Testis (tissue), 3 donors: ENCODE measurements around the gene ZNF516. TPM values are rescaled to one million over a fixed set of nuclear protein-coding genes. Genes with fewer than 3 reads are reported as not detected.

Experiments used
- DNase-seq: peaks from one replicate; pipeline ENCODE4 v3.0.0-alpha.2; 2019
- H3K27ac ChIP-seq, 2 donors: fragments of 200-600 bp; sonication (generic); one replicate each; pipeline ENCODE4 v1.5.1; 2019
- H3K27me3 ChIP-seq: fragments of 200-600 bp; sonication (generic); one replicate; pipeline ENCODE4 v1.5.1; 2019
- H3K36me3 ChIP-seq: fragments of 200-600 bp; sonication (generic); one replicate; pipeline ENCODE4 v1.5.1; 2017; ENCODE audit warnings: low read depth; ENCODE audit errors: missing control alignments
- H3K4me1 ChIP-seq: fragments of 200-600 bp; sonication (generic); one replicate; pipeline ENCODE4 v1.5.1; 2019
- H3K4me3 ChIP-seq, 2 donors: fragments of 200-600 bp; sonication (generic); one replicate each; pipeline ENCODE4 v1.5.1; 2017 to 2019
- H3K9me3 ChIP-seq: fragments of 200-600 bp; sonication (generic); one replicate; pipeline ENCODE4 v1.5.1; 2017
- POLR2A ChIP-seq: fragments of 450-650 bp; IDR thresholded peaks from one replicate; pipeline ENCODE4 v1.6.1; 2017; ENCODE audit warnings: antibody characterized with exemption, mild to moderate bottlenecking, moderate library complexity
- WGBS, 2 donors: methylation state at CpG; one replicate each; pipeline ENCODE4 v1.1.5; 2018; 5-methylcytosine and 5-hydroxymethylcytosine counted together
- intact Hi-C: fragments of 100-400 bp; cut with DNase I; formaldehyde crosslinking; loops from one replicate; pipeline ENCODE4 v1.15.1; 2023; ENCODE audit warnings: low total_unique reads
- polyA plus RNA-seq: library from polyadenylated mRNA; stranded (reverse); fragments of 350-450 nt; fragmentation: Illumina TruSeq; extraction: RNeasy Lipid Tissue Mini Kit (QIAGEN cat#74804); gene quantifications from one replicate; pipeline ENCODE4 v1.2.3, GENCODE V29; 2014; ENCODE audit warnings: low read depth, low replicate concordance; ENCODE audit not compliant: insufficient read depth
- total RNA-seq, 2 donors: library from RNA; depleted of rRNA; stranded (reverse); fragments of >200 nt; gene quantifications; one replicate each; pipeline ENCODE4 v1.2.3, GENCODE V29; 2016
- TF ChIP-seq, protein P1 (sequence below), 3 experiments: fragments of 450-650 bp in 2 of 3; fragments of 200-600 bp in 1 of 3; sonication (generic) in 1 of 3; IDR thresholded peaks; one replicate each; pipeline ENCODE4 v1.5.1; 2016 to 2019; ENCODE audit warnings: antibody characterized with exemption in 3 of 3, mild to moderate bottlenecking in 2 of 3, moderate library complexity in 1 of 3

ZNF516 gene
- total and polyA plus RNA-seq, 3 donors from 2014 or later, result 79.0 to 212 (median 189) TPM

- Histone ChIP-seq H3K4me1 (peaks cover 3% of the 10 kb centered on the region), H3K27me3 (no peaks in the 10 kb centered on the region), H3K27ac (no peak overlapping the region), H3K36me3 (no peaks in the 10 kb centered on the region), H3K4me3 (no peak overlapping the region), H3K9me3 (no peaks in the 10 kb centered on the region)
- intact Hi-C loops, result no loop called here
- 88 to 97% methylated on average over 19 to 20 of the region's 20 CpGs for WGBS, 2 donors
- no peak for TF ChIP-seq POLR2A
- TF ChIP-seq, protein P1, sequence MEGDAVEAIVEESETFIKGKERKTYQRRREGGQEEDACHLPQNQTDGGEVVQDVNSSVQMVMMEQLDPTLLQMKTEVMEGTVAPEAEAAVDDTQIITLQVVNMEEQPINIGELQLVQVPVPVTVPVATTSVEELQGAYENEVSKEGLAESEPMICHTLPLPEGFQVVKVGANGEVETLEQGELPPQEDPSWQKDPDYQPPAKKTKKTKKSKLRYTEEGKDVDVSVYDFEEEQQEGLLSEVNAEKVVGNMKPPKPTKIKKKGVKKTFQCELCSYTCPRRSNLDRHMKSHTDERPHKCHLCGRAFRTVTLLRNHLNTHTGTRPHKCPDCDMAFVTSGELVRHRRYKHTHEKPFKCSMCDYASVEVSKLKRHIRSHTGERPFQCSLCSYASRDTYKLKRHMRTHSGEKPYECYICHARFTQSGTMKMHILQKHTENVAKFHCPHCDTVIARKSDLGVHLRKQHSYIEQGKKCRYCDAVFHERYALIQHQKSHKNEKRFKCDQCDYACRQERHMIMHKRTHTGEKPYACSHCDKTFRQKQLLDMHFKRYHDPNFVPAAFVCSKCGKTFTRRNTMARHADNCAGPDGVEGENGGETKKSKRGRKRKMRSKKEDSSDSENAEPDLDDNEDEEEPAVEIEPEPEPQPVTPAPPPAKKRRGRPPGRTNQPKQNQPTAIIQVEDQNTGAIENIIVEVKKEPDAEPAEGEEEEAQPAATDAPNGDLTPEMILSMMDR (IDR thresholded peaks at IDR 0.05), result no peak
- DNase-seq, result peak; percentile 13
These were observed 127.6 kb downstream of the ZNF516 start for GRCh38 chr18:76367168-76368125.

DNA sequence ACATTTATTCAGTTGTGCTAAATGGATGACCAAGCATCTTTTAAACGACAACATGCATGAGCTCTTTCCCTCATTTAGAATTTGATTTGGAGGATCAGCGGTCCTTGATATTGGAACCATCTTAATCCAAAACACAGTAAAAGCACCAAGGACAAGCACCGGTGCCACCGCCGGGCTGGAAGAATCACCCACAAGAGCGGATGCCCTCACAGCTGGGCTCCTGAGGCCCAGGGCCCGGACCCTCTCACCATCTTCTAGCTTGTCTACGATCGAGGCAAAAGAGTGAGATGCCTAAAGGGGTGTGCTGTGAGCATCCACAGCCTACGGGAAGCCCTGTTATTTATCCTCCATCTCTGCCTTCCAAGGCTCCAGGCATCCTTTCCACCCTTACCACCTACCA is 129.5 kb downstream of the ZNF516 start:
- WGBS, 2 donors, result 96 to 97% methylated on average over 10 of the region's 10 CpGs
- TF ChIP-seq, protein P1 (IDR thresholded peaks at IDR 0.05), result no peak
- no peak for TF ChIP-seq POLR2A
- Histone ChIP-seq H3K4me3 (no peak overlapping the region), H3K4me1 (peaks cover 3% of the 10 kb centered on the region), H3K9me3 (no peaks in the 10 kb centered on the region), H3K27me3 (no peaks in the 10 kb centered on the region), H3K36me3 (no peaks in the 10 kb centered on the region), H3K27ac (no peak overlapping the region)
- intact Hi-C loops, result no loop called here
- peak; percentile 10 for DNase-seq

DNA sequence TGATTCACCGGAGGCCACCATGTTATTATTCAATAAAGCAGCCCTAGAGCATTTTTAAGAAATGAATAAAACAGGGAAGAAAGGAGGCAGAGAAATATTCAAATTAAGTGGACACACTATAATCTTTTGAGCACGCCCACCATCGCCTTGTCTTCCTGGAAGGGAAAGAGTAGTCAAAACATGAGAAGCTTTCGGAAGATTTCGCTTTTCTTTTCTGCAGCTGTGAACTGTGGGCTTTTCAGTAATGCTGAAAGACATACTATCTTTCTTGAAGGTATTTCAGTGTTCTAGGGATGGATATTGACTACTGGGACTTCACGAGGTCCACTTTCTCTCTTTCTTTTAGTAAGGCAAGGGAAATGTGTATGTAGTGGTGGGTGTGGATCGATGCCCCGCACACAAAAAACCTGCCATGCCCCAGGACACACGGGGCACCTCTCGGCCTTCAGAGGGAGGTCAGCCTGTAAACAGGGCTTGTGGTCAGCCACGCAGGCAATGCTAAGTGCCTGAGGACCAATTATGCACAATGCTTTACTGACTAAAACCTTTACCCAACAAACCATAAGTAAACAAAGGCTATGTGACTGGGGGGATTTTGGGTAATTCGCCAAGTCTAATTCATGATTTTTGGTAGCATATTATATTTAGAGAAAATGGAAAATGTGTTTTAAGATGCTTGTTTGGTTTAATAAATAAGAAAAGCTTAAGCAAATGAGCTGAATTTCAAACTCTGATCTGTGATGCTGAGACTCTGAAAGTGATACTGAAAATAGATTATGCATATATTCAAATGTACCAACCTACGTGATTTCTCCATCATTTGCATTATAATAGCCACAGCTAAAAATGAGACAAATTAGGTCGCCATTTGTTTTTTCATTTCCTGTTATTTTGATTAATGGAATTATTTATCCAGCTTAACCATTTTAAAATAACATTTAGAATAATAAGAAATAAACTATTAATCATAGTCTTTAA is 130.5 kb downstream of the ZNF516 start:
- 66% methylated on average over 14 of the region's 14 CpGs for WGBS, 2 donors
- DNase-seq, result peak; percentile 19
- no peak for TF ChIP-seq POLR2A
- TF ChIP-seq, protein P1 (IDR thresholded peaks at IDR 0.05), result no peak
- Histone ChIP-seq H3K9me3 (no peaks in the 10 kb centered on the region), H3K4me1 (peaks cover 3% of the 10 kb centered on the region), H3K27ac (peak overlapping the region in 1 of 2 donors; percentile 37), H3K36me3 (no peaks in the 10 kb centered on the region), H3K4me3 (no peak overlapping the region), H3K27me3 (no peaks in the 10 kb centered on the region)
- intact Hi-C loops, result no loop called here

GRCh38 chr18:76363436-76364120 is 131.5 kb downstream of the ZNF516 start:
- Histone ChIP-seq H3K27me3 (no peaks in the 10 kb centered on the region), H3K4me1 (peaks cover 3% of the 10 kb centered on the region), H3K4me3 (no peak overlapping the region), H3K9me3 (no peaks in the 10 kb centered on the region), H3K36me3 (no peaks in the 10 kb centered on the region), H3K27ac (peak overlapping the region in 1 of 2 donors; percentile 31)
- TF ChIP-seq, protein P1 (IDR thresholded peaks at IDR 0.05), result no peak
- no peak for TF ChIP-seq POLR2A
- peak; percentile 28 for DNase-seq
- intact Hi-C loops, result no loop called here
- 62 to 71% methylated on average over 12 of the region's 12 CpGs for WGBS, 2 donors
